GM21447 (cell line): ENCODE results near the gene SLC37A1.
"Not testable (repeated sequence)": the region's sequence is repeated elsewhere in the genome, so short reads cannot be mapped to it uniquely, and the experiment has no call there.

ENCODE experiments used
- ATAC-seq: cut with Tn5 transposase; IDR thresholded peaks from one replicate; pipeline ENCODE4 v1.9.1; 2021; ENCODE audit not compliant: unreplicated experiment

The SLC37A1 gene

GRCh38 chr21:42614811-42615351, 101.2 kb downstream of the SLC37A1 start:
- no peak for ATAC-seq

- ATAC-seq, result not testable (repeated sequence)
Observed at GRCh38 chr21:42615377-42615776, 101.7 kb downstream of the SLC37A1 start.

- no peak for ATAC-seq
Observed at GRCh38 chr21:42615924-42616323, 102.3 kb downstream of the SLC37A1 start.

GRCh38 chr21:42616446-42616845, 102.8 kb downstream of the SLC37A1 start:
- ATAC-seq, result no peak

- no peak for ATAC-seq
Observed at GRCh38 chr21:42616941-42617340, 103.3 kb downstream of the SLC37A1 start.

- ATAC-seq, result no peak
Observed at GRCh38 chr21:42617486-42617885, 103.8 kb downstream of the SLC37A1 start.

- no peak for ATAC-seq
Observed at GRCh38 chr21:42618707-42619102, 105.1 kb downstream of the SLC37A1 start.

GRCh38 chr21:42619166-42619565, 105.5 kb downstream of the SLC37A1 start:
- no peak for ATAC-seq

GRCh38 chr21:42619841-42620240, 106.2 kb downstream of the SLC37A1 start:
- no peak for ATAC-seq

GRCh38 chr21:42621166-42621818, 107.6 kb downstream of the SLC37A1 start:
- ATAC-seq, result no peak

- no peak for ATAC-seq
Observed at GRCh38 chr21:42621819-42622177, 108.1 kb downstream of the SLC37A1 start.

- ATAC-seq, result no peak
Observed at GRCh38 chr21:42622284-42622683, 108.6 kb downstream of the SLC37A1 start.

- ATAC-seq, result no peak
Observed at GRCh38 chr21:42623694-42624093, 110.0 kb downstream of the SLC37A1 start.

GRCh38 chr21:42624095-42624790, 110.6 kb downstream of the SLC37A1 start:
- ATAC-seq, result no peak

- no peak for ATAC-seq
Observed at GRCh38 chr21:42624936-42625335, 111.3 kb downstream of the SLC37A1 start.

GRCh38 chr21:42626171-42626570, 112.5 kb downstream of the SLC37A1 start:
- no peak for ATAC-seq

- no peak for ATAC-seq
Observed at GRCh38 chr21:42627527-42628289, 114.1 kb downstream of the SLC37A1 start.

- ATAC-seq, result not testable (repeated sequence)
Observed at GRCh38 chr21:42628466-42629061, 114.9 kb downstream of the SLC37A1 start.

- no peak for ATAC-seq
Observed at GRCh38 chr21:42629933-42630589, 116.4 kb downstream of the SLC37A1 start.

- no peak for ATAC-seq
Observed at GRCh38 chr21:42630626-42631025, 117.0 kb downstream of the SLC37A1 start.
